A673 (cell line): ENCODE results near the gene CBY2. TPM values are rescaled to one million over a fixed set of nuclear protein-coding genes. Genes with fewer than 3 reads are reported as not detected.

ENCODE experiments used
- BruUV-seq: library from RNA; stranded (reverse); fragments of 400-500 nt; replicated peaks from 2 replicates; lab custom pipeline; 2021; lab: Mats Ljungman, UMichigan
- CTCF ChIA-PET: fragments of 300-600 bp; sonication (Branson Sonifier 250); formaldehyde crosslinking; loops from one replicate; lab custom pipeline; 2022; ENCODE audit warnings: antibody characterized with exemption; lab: Charles Lee
- POLR2A ChIA-PET: fragments of 300-600 bp; sonication (Branson Sonifier 250); formaldehyde crosslinking; loops from one replicate; lab custom pipeline; 2022; ENCODE audit warnings: antibody characterized with exemption; ENCODE audit not compliant: low non-redundant PET; lab: Charles Lee
- DNase-seq: peaks from one replicate; pipeline ENCODE4 v3.0.0-alpha.2; 2015; ENCODE audit warnings: low spot score
- H3K27ac ChIP-seq: fragments of 200-600 bp; sonication (generic); 2 replicates; pipeline ENCODE4 v1.5.1; 2016; ENCODE audit warnings: mixed run types, low read depth, mild to moderate bottlenecking, mixed read lengths, antibody characterized with exemption, low read length; ENCODE audit not compliant: poor library complexity, severe bottlenecking
- H3K27me3 ChIP-seq: fragments of 200-600 bp; sonication (generic); replicated peaks from 2 replicates; pipeline ENCODE4 v1.6.1; 2017; ENCODE audit warnings: mixed run types, low read depth, mild to moderate bottlenecking, mixed read lengths, antibody characterized with exemption, low read length; ENCODE audit not compliant: insufficient read depth, poor library complexity
- H3K36me3 ChIP-seq: fragments of 200-600 bp; sonication (generic); 2 replicates; pipeline ENCODE4 v1.6.1; 2016; ENCODE audit warnings: mixed run types, mild to moderate bottlenecking, mixed read lengths, antibody characterized with exemption, low read length; ENCODE audit not compliant: insufficient read depth, poor library complexity, severe bottlenecking
- H3K4me1 ChIP-seq: fragments of 200-600 bp; sonication (generic); 2 replicates; pipeline ENCODE4 v1.6.1; 2017; ENCODE audit warnings: mixed run types, mild to moderate bottlenecking, mixed read lengths, antibody characterized with exemption, low read length; ENCODE audit not compliant: insufficient read depth, poor library complexity, severe bottlenecking
- H3K4me3 ChIP-seq: fragments of 200-600 bp; sonication (generic); 2 replicates; pipeline ENCODE4 v1.5.1; 2016; ENCODE audit warnings: low read depth, mixed run types, mild to moderate bottlenecking, mixed read lengths, low read length; ENCODE audit not compliant: poor library complexity, severe bottlenecking
- H3K9me3 ChIP-seq: fragments of 200-600 bp; sonication (generic); 2 replicates; pipeline ENCODE4 v1.6.1; 2016; ENCODE audit warnings: mixed run types, low read depth, mild to moderate bottlenecking, mixed read lengths, antibody characterized with exemption, low read length; ENCODE audit not compliant: poor library complexity, severe bottlenecking
- CTCF ChIP-seq: fragments of 300-800, 200-600 bp; sonication (generic); conservative IDR thresholded peaks from 2 replicates; pipeline ENCODE4 v1.5.1; 2017; ENCODE audit warnings: low read depth, mild to moderate bottlenecking, antibody characterized with exemption, low read length, moderate library complexity, mixed read lengths
- EZH2 ChIP-seq: fragments of 200-600 bp; sonication (generic); IDR thresholded peaks from 2 replicates; pipeline ENCODE4 v1.6.1; 2017; ENCODE audit warnings: borderline replicate concordance, low read depth, mild to moderate bottlenecking, mixed read lengths, antibody characterized with exemption, low read length; ENCODE audit not compliant: poor library complexity, severe bottlenecking
- intact Hi-C: fragments of 100-400 bp; cut with micrococcal nuclease; formaldehyde crosslinking; loops from one replicate; pipeline ENCODE4 v1.10.0; 2022; ENCODE audit not compliant: unreplicated experiment
- total RNA-seq: library from RNA; stranded (reverse); gene quantifications from 2 replicates; pipeline ENCODE4 v1.2.3, GENCODE V29; 2021

The CBY2 gene
- total RNA-seq, 1 experiment from 2014 or later: not detected

GRCh38 chr13:45714170-45714569, 12.1 kb downstream of the CBY2 start:
- intact Hi-C loops: no loop called here
- Histone ChIP-seq H3K36me3 (no peaks in the 10 kb centered on the region), H3K27ac (no peak overlapping the region), H3K4me1 (peaks cover 14% of the 10 kb centered on the region), H3K27me3 (no peaks in the 10 kb centered on the region), H3K4me3 (no peak overlapping the region), H3K9me3 (no peaks in the 10 kb centered on the region)
- ChIA-PET POLR2A (no interaction called here), CTCF (no interaction called here)
- BruUV-seq: no TSS peak
- TF ChIP-seq EZH2: no peak
- no peak for TF ChIP-seq CTCF
- DNase-seq: no peak

- ChIA-PET CTCF (no interaction called here), POLR2A (no interaction called here)
- H3K4me3 ChIP-seq: no peak overlapping the region
- no peak for TF ChIP-seq CTCF
- no peak for TF ChIP-seq EZH2
- no peaks in the 10 kb centered on the region for H3K9me3 ChIP-seq
- H3K4me1 ChIP-seq: peaks cover 14% of the 10 kb centered on the region
- DNase-seq: no peak
- intact Hi-C loops: loop anchor here (5.0 kb wide), 1 partner anchor 203 kb away; no protein-coding TSS in a partner anchor
- no peaks in the 10 kb centered on the region for H3K27me3 ChIP-seq
- no TSS peak for BruUV-seq
- no peaks in the 10 kb centered on the region for H3K36me3 ChIP-seq
- no peak overlapping the region for H3K27ac ChIP-seq
Observed at GRCh38 chr13:45715351-45715750, 13.2 kb downstream of the CBY2 start.

GRCh38 chr13:45717349-45717748, 15.2 kb downstream of the CBY2 start:
- intact Hi-C loops: loop anchor here (5.0 kb wide), 1 partner anchor 205 kb away; no protein-coding TSS in a partner anchor
- peaks cover 14% of the 10 kb centered on the region for H3K4me1 ChIP-seq
- no TSS peak for BruUV-seq
- no peaks in the 10 kb centered on the region for H3K27me3 ChIP-seq
- TF ChIP-seq EZH2 (no peak), CTCF (no peak)
- no peak overlapping the region for H3K4me3 ChIP-seq
- no peaks in the 10 kb centered on the region for H3K9me3 ChIP-seq
- DNase-seq: no peak
- CTCF ChIA-PET: no interaction called here
- POLR2A ChIA-PET: interaction anchor here (1.2 kb wide), 1 partner anchor 13 kb away, joined by 3 read pairs; no protein-coding TSS in a partner anchor
- H3K36me3 ChIP-seq: no peaks in the 10 kb centered on the region
- no peak overlapping the region for H3K27ac ChIP-seq
